ENCODE measurements around the gene PRRX2.

DNA sequence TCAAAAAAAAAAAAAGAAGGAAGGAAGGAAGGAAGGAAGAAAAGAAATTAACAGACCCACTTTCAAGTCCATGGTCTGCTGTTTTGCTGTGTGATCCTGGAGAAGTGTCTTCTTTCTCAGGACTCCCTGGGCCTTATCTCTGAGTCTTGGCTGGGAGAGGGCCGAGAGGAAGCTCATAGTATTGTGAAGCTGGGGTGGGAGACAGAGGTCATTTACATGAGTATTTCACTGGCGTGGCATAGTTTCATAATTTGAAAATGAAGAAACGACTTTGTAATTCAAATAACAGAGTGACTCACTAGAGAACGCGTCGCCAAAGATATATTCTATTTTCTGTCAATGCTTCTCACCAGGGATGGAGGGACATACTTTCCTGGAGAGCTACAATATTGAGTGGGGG, 42.1 kb upstream of the PRRX2 start:
- TF ChIP-seq CTCF (IDR thresholded peaks at IDR 0.05) (no peak), EZH2 (IDR thresholded peaks at IDR 0.05; ENCODE audit: borderline replicate concordance, insufficient read depth, low read depth, low read length, poor library complexity, severe bottlenecking) (no peak)
